ENCODE measurements around the gene PPP1R3C.

DNA sequence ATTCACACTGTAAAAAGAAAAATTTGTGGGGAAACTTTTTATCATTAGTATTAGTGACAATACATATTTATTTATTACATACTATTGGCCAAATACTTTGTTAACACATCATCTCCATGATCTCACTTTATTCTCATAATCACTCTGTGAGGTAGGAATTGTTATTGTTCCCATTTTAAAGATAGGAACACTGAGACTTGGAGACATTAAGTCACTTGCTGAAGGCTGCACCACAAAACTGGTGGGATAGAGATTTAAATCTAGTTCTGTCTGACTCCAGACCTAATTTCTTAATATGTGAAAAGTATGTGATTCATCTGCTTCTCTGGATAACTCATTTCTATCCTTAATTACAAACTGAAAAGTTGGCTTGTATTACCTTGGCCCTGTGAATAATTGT is 8.2 kb downstream of the PPP1R3C start:
- TF ChIP-seq, protein P1, sequence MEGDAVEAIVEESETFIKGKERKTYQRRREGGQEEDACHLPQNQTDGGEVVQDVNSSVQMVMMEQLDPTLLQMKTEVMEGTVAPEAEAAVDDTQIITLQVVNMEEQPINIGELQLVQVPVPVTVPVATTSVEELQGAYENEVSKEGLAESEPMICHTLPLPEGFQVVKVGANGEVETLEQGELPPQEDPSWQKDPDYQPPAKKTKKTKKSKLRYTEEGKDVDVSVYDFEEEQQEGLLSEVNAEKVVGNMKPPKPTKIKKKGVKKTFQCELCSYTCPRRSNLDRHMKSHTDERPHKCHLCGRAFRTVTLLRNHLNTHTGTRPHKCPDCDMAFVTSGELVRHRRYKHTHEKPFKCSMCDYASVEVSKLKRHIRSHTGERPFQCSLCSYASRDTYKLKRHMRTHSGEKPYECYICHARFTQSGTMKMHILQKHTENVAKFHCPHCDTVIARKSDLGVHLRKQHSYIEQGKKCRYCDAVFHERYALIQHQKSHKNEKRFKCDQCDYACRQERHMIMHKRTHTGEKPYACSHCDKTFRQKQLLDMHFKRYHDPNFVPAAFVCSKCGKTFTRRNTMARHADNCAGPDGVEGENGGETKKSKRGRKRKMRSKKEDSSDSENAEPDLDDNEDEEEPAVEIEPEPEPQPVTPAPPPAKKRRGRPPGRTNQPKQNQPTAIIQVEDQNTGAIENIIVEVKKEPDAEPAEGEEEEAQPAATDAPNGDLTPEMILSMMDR (IDR thresholded peaks at IDR 0.05 in 4 of 5, conservative IDR thresholded peaks at IDR 0.05 in 1 of 5), result no peak
- no peak for TF ChIP-seq POLR2A (IDR thresholded peaks at IDR 0.05)
